NCI-H510A (cell line): Measurements from ENCODE around the gene C1orf116.
"Not testable (repeated sequence)": the region's sequence is repeated elsewhere in the genome, so short reads cannot be mapped to it uniquely, and the experiment has no call there.

Experiments
- DNase-seq: peaks from one replicate; lab custom pipeline; 2025; lab: John Stamatoyannopoulos, UW

C1orf116 gene

DNA sequence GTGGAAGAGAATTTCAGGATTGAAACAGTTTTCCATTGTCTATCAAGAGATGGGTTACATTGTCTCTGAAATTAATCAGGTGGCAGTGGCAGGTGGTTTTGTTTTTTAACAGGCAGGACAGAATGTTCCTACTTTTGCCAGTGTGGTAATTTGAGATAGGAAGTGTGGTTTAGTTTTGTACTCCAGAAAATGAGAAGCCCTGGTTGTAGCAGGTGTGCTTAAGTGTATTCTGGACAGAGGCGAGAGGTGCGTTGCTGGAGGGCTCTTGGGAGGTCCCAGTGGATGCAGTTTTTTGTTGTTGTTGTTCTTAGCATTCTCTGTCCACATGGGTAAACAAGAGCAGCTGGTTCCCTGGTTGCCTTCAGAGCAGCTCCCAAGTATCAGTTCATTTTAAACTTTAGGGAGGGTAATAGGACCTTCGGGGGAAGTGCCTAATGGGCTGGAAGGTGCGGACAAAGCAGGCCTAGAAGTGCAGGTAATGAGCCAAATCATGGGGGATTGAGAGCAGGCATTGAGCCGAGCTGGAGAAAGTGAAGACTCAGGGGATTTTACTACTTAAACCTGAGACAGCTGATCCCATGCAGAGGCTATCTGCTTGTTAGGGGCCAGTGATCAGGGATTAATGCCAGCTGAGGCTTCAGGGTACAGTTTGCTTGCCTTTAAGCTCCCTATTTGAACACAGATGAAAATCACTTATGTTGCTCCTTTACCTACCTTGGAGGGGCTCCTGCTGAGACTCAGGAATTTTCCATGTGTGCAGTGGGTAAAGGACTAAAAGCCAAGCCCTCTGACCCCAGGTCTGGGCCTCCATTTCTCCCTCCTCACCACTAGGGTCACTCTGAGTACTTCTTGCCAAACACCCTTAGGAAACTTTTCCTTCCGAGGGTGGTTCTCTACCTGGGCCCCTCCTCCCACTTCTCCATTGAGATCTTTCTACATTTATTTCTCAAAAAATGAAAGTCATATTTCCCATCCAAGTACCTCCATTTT is 26.6 kb upstream of the C1orf116 start:
- peak; percentile 55 for DNase-seq

- no peak for DNase-seq
These were observed 25.7 kb upstream of the C1orf116 start for GRCh38 chr1:207058252-207058651.

DNA sequence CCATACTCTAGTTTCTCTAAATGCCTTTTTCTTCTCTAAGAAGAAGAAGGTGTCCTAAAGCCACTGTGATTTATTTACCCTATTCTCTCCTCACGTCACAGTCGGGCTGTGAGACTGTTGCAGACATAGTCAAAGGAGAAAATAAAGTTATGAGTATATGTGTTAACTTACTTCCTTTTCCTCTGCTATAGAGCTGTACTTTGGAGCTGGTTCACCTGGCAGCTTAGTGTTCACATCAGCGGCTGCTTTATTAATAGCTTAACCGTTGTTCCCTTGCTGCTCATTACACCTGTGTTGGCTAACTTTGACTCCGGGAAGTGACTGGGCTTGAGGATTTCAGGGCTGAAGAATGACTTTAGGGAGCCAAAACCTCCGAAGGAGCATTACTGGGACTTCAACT is 24.1 kb upstream of the C1orf116 start:
- DNase-seq, result no peak

GRCh38 chr1:207055386-207056001 is 22.9 kb upstream of the C1orf116 start:
- DNase-seq, result no peak

- DNase-seq, result no peak
These were observed 21.9 kb upstream of the C1orf116 start for GRCh38 chr1:207054491-207054890.

DNA sequence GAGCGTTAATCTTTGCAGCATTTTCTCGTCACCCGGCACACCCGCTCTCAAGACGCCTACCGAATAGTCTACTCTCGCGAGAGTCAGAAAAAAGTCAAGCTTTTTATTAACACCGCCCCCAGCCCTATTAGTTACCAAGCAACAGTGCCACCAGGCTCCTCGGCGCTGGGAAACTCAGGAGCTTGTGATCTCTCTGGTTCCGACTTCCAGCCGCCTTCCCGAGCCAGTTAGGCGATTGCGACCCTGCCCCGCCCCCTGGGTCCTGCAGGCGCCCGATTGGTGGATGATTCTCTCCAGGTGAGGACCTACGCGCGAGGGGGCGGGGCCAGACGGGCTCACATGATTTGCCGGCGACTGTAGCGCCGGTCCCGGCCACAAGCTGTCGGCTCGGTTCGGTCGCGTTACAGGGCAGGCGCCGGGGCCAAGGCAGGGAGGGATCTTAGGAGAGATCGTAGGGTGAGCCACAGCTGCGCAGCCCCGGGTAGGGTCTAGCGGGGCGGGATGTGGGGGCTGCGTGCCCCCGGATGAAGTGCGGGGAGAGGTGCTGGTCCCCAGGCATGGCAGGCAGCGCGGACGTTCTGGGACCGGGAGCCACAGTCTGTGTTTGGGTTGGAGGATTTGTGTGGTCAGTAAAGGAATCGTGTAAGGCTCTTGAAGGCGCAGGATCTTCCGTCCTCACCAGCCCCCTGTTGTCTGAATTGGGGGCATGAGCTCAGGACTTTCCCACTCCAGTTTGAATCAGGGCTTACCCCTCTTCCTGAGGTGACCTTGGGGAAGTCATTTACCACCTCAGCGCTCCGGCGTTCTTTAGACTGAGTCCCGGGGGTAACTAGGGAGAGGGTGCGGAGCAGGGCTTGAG is 20.6 kb upstream of the C1orf116 start, which contains the start of gene PFKFB2:
TSS of gene PFKFB2 (plus strand) at position 365 of the 859 bp plus-strand sequence. CDS start 1,443 bp downstream, outside the sequence.
- peak; percentile 99 for DNase-seq

DNA sequence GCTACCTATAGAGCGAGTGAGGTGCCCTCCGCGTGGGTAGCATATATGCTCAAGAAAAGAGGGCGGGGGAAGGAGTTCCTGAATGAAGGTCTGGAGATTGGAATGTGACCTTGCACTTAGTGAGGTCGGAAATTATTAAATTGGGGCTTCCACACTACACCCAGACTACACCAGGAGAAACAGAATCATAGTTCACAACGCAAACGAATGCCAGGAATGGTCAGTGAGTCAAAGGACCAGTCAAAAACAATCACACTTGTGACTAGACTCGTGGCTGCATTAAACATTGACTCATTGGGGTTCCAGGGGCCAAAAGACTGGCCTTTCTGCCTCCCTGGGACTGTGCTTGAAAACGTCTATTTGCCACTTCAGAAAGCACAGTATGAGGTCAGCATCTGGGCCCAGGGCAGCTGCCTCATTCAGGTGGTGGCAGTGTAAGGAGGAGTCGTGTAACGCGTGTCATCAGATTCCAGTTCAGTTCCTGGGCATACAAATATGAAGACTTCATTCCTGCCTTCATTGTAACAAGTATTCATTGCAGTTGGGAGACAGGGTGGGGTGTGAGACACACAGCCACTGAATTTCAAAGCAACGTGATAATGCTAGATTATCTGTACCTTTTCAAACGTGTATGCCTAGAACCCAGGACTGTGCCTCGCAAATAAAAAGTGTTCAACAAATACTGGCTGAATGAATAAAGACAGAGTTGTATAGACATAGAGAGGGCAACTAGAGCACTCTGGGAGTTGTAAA is 18.8 kb upstream of the C1orf116 start, which contains the start of gene YOD1:
TSS of gene YOD1 (minus strand) at position 18 of the 753 bp plus-strand sequence. CDS start 178 bp downstream, outside the sequence.
- peak; percentile 43 for DNase-seq

DNA sequence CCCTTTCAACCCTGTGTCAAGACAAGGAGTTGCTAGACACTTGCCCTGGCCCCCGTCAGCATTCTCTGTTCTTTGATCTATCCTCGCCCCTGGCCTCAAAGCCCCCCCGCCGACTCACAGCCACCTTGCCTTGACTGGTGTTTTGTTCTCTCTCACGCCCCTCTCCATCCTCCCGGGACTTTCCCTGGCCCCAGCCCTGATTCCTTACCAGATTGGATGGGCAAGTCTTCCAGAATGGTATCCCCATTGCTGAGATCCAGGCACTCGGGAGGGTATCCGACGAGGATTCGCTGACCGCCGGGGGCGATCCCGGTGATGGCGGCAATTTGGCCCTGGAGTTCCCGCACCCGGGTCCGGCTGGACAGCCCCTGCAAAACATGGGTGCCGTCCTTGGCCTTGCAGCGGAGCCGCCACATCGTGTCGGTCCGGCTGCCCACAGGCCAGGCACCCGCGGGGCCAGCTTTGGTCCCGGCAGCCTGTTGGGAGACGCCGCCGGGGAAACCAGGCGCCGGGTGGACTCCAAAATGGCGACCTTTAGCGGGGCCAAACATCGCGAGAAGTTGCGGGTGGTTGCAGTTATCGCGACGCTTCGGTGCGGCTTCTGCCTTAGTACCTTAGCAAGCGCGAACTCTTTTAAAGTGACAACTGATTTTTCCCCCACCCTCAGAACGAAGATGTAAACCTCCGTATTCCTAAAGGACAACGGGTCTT is 18.1 kb upstream of the C1orf116 start:
- DNase-seq, result peak; percentile 88

GRCh38 chr1:207049974-207050391 is 17.4 kb upstream of the C1orf116 start:
- DNase-seq, result no peak

DNA sequence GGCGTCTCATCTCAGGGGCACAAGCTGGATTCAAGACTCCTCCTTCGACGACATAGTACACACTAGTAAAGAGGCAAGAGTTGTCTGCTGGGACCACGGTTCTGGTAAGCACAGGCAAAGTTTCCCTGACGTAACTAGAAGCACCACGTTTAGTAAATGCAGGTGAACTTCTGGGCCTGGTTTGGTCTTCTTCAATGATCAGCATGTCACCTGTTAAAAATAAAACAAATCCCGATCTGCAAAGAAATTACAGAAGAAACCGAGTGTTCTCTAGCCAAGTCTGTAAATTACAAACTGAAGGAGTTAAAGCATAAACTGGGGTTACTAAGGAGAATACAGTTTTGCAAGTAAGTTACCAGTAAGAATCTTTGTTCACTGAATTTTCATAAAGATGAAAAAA is 17.0 kb upstream of the C1orf116 start:
- no peak for DNase-seq

DNA sequence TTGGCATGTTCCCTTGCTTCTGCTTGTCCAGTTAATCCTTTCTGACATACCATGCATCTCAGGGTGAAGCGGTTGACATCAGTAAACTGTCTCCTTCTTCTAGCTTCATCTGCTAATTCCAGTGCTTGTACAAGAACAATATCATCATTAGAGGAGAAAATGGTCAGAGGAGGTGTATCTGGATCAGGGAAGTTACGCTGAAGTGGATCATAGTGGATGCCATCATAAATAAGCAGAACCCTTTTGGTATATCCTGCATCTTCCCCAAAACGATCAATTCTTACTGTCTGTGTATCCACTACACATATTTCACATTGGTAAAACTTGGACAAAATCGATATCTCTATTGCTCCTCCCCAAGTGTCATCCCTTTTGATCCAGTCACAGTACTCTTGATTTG is 16.5 kb upstream of the C1orf116 start:
- DNase-seq, result no peak

DNA sequence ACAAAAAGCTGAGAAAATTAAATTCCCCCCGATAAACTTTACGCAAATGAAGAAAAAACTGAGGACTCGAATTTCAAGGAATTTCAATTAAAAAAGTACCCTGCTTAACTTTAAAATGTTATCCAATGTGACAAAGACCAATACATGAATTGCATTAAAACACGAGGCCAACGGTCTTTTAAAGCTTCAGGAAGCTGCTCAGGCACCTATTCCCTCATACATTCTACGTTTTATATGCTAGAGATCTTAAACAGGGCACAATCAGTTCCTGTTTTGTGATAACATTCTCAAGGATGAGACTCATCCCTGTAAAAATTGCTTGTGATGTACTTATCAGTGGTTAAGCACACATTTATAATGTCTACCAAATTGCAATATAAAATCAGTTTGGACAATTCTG is 15.5 kb upstream of the C1orf116 start:
- no peak for DNase-seq

DNA sequence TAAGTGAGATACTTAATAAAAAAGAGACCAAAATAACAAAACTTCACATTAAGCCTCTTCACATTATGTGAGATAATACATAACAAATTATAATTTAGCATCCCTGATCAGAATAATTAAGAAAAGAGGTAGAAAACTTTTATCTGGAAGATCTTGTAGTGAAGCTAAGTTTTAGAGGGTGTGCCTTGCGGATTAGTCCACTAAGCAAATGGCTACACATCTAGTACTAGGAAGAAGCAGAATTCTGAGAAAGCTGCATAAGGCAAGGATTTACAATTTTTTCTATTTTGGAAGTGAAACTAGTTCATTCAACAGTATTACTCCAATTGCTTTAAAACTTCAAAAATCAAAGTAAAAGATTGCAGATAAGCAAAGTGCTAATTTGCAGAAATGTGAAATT is 14.9 kb upstream of the C1orf116 start:
- DNase-seq, result no peak

DNA sequence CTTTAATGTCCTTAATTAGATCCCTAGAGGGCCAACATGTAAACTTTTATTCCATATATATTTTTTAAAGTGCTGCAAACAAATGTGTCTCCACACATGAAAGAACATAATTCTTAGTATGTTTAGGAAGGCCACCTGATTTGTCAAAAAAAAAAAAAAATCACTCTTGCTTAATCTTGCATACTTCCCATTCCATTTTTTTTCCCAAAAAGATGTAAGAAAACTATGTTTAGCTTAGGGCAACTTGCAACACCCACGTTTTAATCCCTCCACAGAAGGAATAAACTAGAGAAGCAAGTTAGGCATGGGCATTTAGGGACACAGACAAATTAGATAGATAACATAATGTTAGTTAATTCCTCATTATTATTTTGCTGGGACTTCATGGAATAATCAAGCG is 12.9 kb upstream of the C1orf116 start:
- DNase-seq, result no peak

DNA sequence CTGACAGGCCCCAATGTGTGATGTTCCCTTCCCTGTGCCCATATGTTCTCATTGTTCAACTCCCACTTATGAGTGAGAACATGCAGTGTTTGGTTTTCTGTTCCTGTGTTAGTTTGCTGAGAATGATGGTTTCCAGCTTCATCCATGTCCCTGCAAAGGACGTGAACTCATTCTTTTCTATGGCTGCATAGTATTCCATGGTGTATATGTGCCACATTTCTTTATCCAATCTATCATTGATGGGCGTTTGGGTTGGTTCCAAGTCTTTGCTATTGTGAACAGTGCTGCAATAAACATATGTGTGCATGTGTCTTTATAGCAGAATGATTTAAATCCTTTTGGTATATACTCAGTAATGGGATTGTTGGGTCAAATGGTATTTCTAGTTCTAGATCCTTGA is 8.8 kb upstream of the C1orf116 start:
- DNase-seq, result not testable (repeated sequence)

DNA sequence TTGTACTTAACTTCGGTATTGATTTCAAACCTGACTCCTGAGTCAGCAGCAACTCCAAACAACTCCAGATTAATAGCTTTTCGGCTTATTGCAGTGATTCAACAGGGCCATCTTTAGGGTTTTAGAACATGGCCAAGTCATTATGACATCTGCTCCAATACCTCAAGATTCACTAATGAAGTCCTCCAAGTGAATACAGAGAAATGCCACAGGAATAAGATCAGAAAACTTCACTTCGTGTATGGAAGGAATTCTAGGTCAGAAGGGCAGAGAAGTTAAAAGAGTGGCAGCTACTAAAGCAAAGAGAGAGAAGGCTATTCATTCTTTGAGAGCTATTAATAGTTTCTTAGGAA is 7.6 kb upstream of the C1orf116 start:
- no peak for DNase-seq

- DNase-seq, result no peak
These were observed 7.0 kb upstream of the C1orf116 start for GRCh38 chr1:207039380-207040180.

- DNase-seq, result no peak
These were observed 4.3 kb upstream of the C1orf116 start for GRCh38 chr1:207036865-207037264.

- no peak for DNase-seq
These were observed 3.5 kb upstream of the C1orf116 start for GRCh38 chr1:207035877-207036551.
